Skeletal muscle tissue (tissue), 4 donors: ENCODE data around the gene SLX9. TPM values are rescaled to one million over a fixed set of nuclear protein-coding genes. Genes with fewer than 3 reads are reported as not detected.
A peak's percentile ranks its signal among the peaks of the same experiment; 100 is the strongest.

Experiments used
- H3K27ac ChIP-seq: one replicate; pipeline ENCODE4 v1.7.0; 2013; ENCODE audit warnings: mild to moderate bottlenecking, low read depth, low read length, inconsistent platforms
- H3K27me3 ChIP-seq, 3 donors: one replicate each; pipeline ENCODE4 v1.7.0; 2013; ENCODE audit warnings: low read length in 3 of 3; ENCODE audit not compliant: control insufficient read depth in 3 of 3, insufficient read depth in 3 of 3
- H3K36me3 ChIP-seq, 3 donors: one replicate each; pipeline ENCODE4 v1.7.0; 2013; ENCODE audit warnings: low read length in 3 of 3; ENCODE audit not compliant: control insufficient read depth in 3 of 3, insufficient read depth in 3 of 3
- H3K4me1 ChIP-seq, 3 donors: one replicate each; pipeline ENCODE4 v1.7.0; 2013; ENCODE audit warnings: low read length in 3 of 3, mild to moderate bottlenecking in 3 of 3; ENCODE audit not compliant: control insufficient read depth in 3 of 3, insufficient read depth in 3 of 3
- H3K4me3 ChIP-seq, 3 donors: one replicate each; pipeline ENCODE4 v1.7.0; 2013; ENCODE audit warnings: low read length in 3 of 3
- H3K9ac ChIP-seq, 3 donors: one replicate each; pipeline ENCODE4 v1.7.0; 2013; ENCODE audit warnings: low read length in 3 of 3, mild to moderate bottlenecking in 3 of 3, moderate library complexity in 2 of 3, low read depth in 1 of 3
- H3K9me3 ChIP-seq, 3 donors: one replicate each; pipeline ENCODE4 v1.7.0; 2013; ENCODE audit warnings: low read length in 3 of 3; ENCODE audit not compliant: control insufficient read depth in 3 of 3
- total RNA-seq: library from RNA; depleted of rRNA; stranded (reverse); fragments of >200 nt; gene quantifications from one replicate; pipeline ENCODE4 v1.2.3, GENCODE V29; 2014
- donor health status: Osteomylitis.

SLX9 gene
- total RNA-seq, 1 donor from 2014 or later, result 10.4 TPM

GRCh38 chr21:44914176-44914874, 25.5 kb upstream of the SLX9 start:
- peaks cover 10 to 33% (median 11%) of the 10 kb centered on the region in 3 donors for H3K4me1 ChIP-seq
- no peak overlapping the region for H3K4me3 ChIP-seq
- H3K27me3 ChIP-seq, result peaks cover 15 to 20% (median 18%) of the 10 kb centered on the region in 3 donors
- H3K9ac ChIP-seq, result no peak overlapping the region
- H3K9me3 ChIP-seq, result no peaks in the 10 kb centered on the region
- no peak overlapping the region for H3K27ac ChIP-seq
- no peaks in the 10 kb centered on the region for H3K36me3 ChIP-seq

- Histone ChIP-seq H3K4me3 (no peak overlapping the region), H3K27ac (no peak overlapping the region), H3K27me3 (peaks cover 32 to 40% (median 34%) of the 10 kb centered on the region in 3 donors), H3K9ac (no peak overlapping the region), H3K36me3 (no peaks in the 10 kb centered on the region), H3K4me1 (peaks cover 0 to 15% (median 3%) of the 10 kb centered on the region in 3 donors), H3K9me3 (no peaks in the 10 kb centered on the region)
Measured at GRCh38 chr21:44916965-44917364, 22.9 kb upstream of the SLX9 start.

- Histone ChIP-seq H3K27ac (no peak overlapping the region), H3K4me1 (peaks cover 0 to 11% (median 3%) of the 10 kb centered on the region in 3 donors), H3K27me3 (peaks cover 32 to 43% (median 34%) of the 10 kb centered on the region in 3 donors)
Measured at GRCh38 chr21:44917446-44918106, 22.3 kb upstream of the SLX9 start.

GRCh38 chr21:44918107-44918470, 21.7 kb upstream of the SLX9 start:
- H3K27me3 ChIP-seq, result peaks cover 32 to 44% (median 34%) of the 10 kb centered on the region in 3 donors

More at GRCh38 chr21:44917446-44918106, 22.3 kb upstream of the SLX9 start:
- Histone ChIP-seq H3K9ac (no peak overlapping the region), H3K4me3 (no peak overlapping the region), H3K36me3 (no peaks in the 10 kb centered on the region), H3K9me3 (no peaks in the 10 kb centered on the region)

GRCh38 chr21:44918581-44919033, 21.2 kb upstream of the SLX9 start:
- peaks cover 0 to 5% (median 3%) of the 10 kb centered on the region in 3 donors for H3K4me1 ChIP-seq
- H3K27ac ChIP-seq, result no peak overlapping the region
- no peaks in the 10 kb centered on the region for H3K9me3 ChIP-seq
- H3K27me3 ChIP-seq, result peaks cover 32 to 44% (median 34%) of the 10 kb centered on the region in 3 donors
- no peaks in the 10 kb centered on the region for H3K36me3 ChIP-seq
- H3K9ac ChIP-seq, result no peak overlapping the region
- no peak overlapping the region for H3K4me3 ChIP-seq

More at GRCh38 chr21:44918107-44918470, 21.7 kb upstream of the SLX9 start:
- Histone ChIP-seq H3K9me3 (no peaks in the 10 kb centered on the region), H3K9ac (no peak overlapping the region), H3K27ac (no peak overlapping the region), H3K36me3 (no peaks in the 10 kb centered on the region), H3K4me1 (peaks cover 0 to 10% (median 3%) of the 10 kb centered on the region in 3 donors), H3K4me3 (no peak overlapping the region)

GRCh38 chr21:44919111-44919912, 20.5 kb upstream of the SLX9 start:
- Histone ChIP-seq H3K27me3 (peaks cover 32 to 44% (median 34%) of the 10 kb centered on the region in 3 donors), H3K9me3 (no peaks in the 10 kb centered on the region), H3K4me3 (peak overlapping the region in 1 of 3 donors; percentile 65), H3K36me3 (no peaks in the 10 kb centered on the region), H3K27ac (no peak overlapping the region), H3K9ac (no peak overlapping the region), H3K4me1 (peaks cover 0 to 3% (median 3%) of the 10 kb centered on the region in 3 donors)

GRCh38 chr21:44919913-44920693, 19.7 kb upstream of the SLX9 start:
- no peak overlapping the region for H3K27ac ChIP-seq
- peak overlapping the region in 1 of 3 donors; percentile 16 for H3K9ac ChIP-seq
- H3K9me3 ChIP-seq, result no peaks in the 10 kb centered on the region
- peaks cover 32 to 44% (median 34%) of the 10 kb centered on the region in 3 donors for H3K27me3 ChIP-seq
- no peaks in the 10 kb centered on the region for H3K36me3 ChIP-seq
- H3K4me3 ChIP-seq, result peak overlapping the region; percentile 49 to 65 (median 62)
- H3K4me1 ChIP-seq, result peaks cover 3 to 7% (median 5%) of the 10 kb centered on the region in 3 donors

GRCh38 chr21:44920694-44921604, 18.9 kb upstream of the SLX9 start, which contains the start of gene ITGB2:
Gene ITGB2 (minus strand): TSS chr21:44920899. CDS start chr21:44910782, 10,117 bp downstream.
- Histone ChIP-seq H3K4me3 (peak within 1 kb of the TSS; percentile 49 to 65 (median 62)), H3K9ac (peak within 1 kb of the TSS in 2 of 3 donors; percentile 16 to 38), H3K36me3 (no peaks in the 10 kb centered on the region), H3K27ac (no peak within 1 kb of the TSS), H3K4me1 (peaks cover 3 to 10% (median 5%) of the 10 kb centered on the region in 3 donors), H3K27me3 (peaks cover 32 to 44% (median 34%) of the 10 kb centered on the region in 3 donors), H3K9me3 (no peaks in the 10 kb centered on the region)
